ENCODE measurements around the gene TEAD1.

The TEAD1 gene

DNA sequence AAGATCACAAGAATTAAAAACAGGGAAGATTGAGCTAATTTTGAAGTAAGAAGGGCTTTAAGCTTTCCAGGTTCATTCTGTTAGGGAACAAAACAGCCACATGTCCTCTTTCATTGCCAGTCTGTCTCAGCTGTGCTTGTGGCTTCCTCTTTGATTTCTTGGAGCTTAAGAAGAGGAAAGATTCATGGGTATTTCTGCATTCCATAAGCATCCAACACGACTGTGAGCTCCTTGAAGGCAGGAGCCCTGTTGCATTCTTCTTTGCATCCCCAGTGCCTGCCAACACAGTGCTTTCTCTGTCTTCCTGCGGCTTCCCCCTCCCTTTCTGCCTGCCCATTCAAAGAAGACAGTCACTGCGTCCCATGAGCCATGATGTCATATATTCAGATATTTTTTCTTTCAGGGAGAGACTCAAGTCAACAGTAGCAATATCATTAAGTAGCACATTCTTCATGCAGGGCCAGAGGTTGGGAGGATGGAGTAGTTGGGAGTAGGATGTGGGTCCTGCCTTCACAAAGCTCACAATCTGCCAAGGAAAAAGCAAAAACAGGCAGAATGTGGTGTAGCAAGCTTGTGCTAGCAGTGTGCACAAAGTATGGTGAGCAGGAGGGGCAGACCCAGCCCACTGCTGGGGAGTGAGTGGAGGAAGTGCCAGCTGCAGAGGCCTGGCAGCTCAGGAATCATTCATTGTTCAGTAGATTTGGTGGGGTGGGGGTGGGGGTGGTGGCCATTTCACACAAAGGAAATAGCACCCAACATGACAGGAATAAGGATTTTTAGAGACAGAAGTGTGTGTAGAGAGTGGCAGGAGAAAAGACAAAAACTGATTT, 172.8 kb downstream of the TEAD1 start:
- H3K27me3 ChIP-seq: no peaks in the 10 kb centered on the region
- no peak for DNase-seq
- no peak overlapping the region for H3K4me3 ChIP-seq (ENCODE audit: low read depth, low read length)
- no peaks in the 10 kb centered on the region for H3K36me3 ChIP-seq
- TF ChIP-seq, protein P1, sequence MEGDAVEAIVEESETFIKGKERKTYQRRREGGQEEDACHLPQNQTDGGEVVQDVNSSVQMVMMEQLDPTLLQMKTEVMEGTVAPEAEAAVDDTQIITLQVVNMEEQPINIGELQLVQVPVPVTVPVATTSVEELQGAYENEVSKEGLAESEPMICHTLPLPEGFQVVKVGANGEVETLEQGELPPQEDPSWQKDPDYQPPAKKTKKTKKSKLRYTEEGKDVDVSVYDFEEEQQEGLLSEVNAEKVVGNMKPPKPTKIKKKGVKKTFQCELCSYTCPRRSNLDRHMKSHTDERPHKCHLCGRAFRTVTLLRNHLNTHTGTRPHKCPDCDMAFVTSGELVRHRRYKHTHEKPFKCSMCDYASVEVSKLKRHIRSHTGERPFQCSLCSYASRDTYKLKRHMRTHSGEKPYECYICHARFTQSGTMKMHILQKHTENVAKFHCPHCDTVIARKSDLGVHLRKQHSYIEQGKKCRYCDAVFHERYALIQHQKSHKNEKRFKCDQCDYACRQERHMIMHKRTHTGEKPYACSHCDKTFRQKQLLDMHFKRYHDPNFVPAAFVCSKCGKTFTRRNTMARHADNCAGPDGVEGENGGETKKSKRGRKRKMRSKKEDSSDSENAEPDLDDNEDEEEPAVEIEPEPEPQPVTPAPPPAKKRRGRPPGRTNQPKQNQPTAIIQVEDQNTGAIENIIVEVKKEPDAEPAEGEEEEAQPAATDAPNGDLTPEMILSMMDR (IDR thresholded peaks at IDR 0.05; ENCODE audit: low read depth, low read length): no peak
- peaks cover 21% of the 10 kb centered on the region for H3K4me1 ChIP-seq
- no peaks in the 10 kb centered on the region for H3K9me3 ChIP-seq

- Histone ChIP-seq H3K27me3 (no peaks in the 10 kb centered on the region), H3K9me3 (no peaks in the 10 kb centered on the region), H3K4me1 (peaks cover 16% of the 10 kb centered on the region), H3K4me3 (ENCODE audit: low read depth, low read length) (no peak overlapping the region), H3K36me3 (no peaks in the 10 kb centered on the region)
- TF ChIP-seq, protein P1 (IDR thresholded peaks at IDR 0.05; ENCODE audit: low read depth, low read length): no peak
- DNase-seq: no peak
Measured at GRCh38 chr11:12848413-12848812, 174.2 kb downstream of the TEAD1 start.

- H3K4me3 ChIP-seq (ENCODE audit: low read depth, low read length): no peak overlapping the region
- no peaks in the 10 kb centered on the region for H3K9me3 ChIP-seq
- no peaks in the 10 kb centered on the region for H3K36me3 ChIP-seq
- no peak for DNase-seq
- no peaks in the 10 kb centered on the region for H3K4me1 ChIP-seq
- H3K27me3 ChIP-seq: no peaks in the 10 kb centered on the region
- TF ChIP-seq, protein P1 (IDR thresholded peaks at IDR 0.05; ENCODE audit: low read depth, low read length): no peak
Measured at GRCh38 chr11:12853325-12853651, 179.1 kb downstream of the TEAD1 start.

DNA sequence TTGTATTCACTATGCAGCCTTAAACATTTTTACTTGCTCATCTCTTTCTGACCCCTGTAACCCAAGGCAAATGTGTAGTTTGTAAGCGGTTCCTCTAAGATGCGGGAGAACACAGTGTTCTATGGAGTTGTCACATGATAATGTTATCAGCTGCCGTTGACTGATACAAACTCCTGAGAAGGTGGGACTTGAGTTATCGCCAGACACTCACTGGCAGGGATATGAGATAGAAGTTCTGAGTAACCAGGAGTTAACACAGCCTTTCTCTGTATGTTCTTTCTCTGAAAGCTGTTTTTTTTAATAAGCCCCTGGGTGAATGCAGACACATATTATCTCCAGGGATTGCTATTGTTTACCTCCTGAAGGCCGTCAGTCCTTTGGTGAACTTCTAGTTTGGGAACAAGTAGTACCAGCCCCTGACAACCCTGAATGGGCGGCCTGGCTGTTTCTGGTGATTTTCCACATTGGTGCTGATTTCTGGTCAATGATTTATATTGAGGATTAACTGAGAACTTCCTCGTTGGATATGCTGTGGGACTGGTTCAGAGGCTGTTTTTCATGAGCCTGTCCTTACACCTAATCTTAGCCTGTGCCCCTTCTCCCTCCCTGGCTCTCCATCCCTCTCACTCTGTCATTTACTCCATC, 179.6 kb downstream of the TEAD1 start:
- peaks cover 1% of the 10 kb centered on the region; the same call in 1 of the 2 replicates for H3K4me1 ChIP-seq
- no peak overlapping the region for H3K4me3 ChIP-seq (ENCODE audit: low read depth, low read length)
- no peak for DNase-seq
- H3K27me3 ChIP-seq: no peaks in the 10 kb centered on the region
- TF ChIP-seq, protein P1 (IDR thresholded peaks at IDR 0.05; ENCODE audit: low read depth, low read length): no peak
- no peaks in the 10 kb centered on the region for H3K9me3 ChIP-seq
- H3K36me3 ChIP-seq: no peaks in the 10 kb centered on the region

DNA sequence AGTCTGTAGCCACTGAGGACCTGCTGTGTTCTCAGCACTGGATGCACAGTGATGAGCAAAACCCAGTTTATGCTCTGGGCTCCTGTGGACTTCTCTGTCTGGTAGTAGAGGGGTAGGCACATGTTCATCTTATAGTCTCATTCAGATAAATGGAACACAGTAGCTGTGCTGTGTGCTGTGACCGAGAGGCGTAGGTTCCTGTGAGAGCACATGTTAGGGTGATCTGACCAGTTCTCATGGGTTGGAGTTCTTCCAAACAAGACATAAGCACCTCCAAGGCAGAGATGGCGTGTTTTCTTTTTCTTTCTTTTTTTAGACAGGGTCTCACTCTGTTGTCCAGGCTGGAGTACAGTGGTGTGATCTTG, 180.1 kb downstream of the TEAD1 start:
- H3K4me3 ChIP-seq (ENCODE audit: low read depth, low read length): no peak overlapping the region
- H3K9me3 ChIP-seq: no peaks in the 10 kb centered on the region
- no peak for DNase-seq
- H3K4me1 ChIP-seq: peaks cover 3% of the 10 kb centered on the region; the same call in 1 of the 2 replicates
- TF ChIP-seq, protein P1 (IDR thresholded peaks at IDR 0.05; ENCODE audit: low read depth, low read length): no peak
- H3K36me3 ChIP-seq: no peaks in the 10 kb centered on the region
- H3K27me3 ChIP-seq: no peaks in the 10 kb centered on the region

DNA sequence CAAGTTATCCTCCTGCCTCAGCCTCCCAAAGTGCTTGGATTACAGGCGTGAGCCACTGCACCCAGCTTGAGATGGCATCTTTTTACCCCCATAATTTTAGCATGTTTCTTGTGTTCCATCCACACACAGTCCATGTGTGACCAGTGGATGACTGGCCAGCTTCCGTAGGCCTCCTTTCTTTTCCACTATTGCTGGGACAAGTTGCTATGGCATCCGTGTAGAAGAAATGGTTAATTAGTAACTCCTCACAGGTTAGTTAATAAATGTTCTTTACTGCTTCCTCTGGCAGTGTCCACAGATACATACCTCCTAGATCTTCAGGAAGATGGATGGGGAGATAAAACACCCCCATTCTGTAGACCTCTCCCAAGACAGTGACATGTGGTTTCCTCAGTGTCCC, 180.6 kb downstream of the TEAD1 start:
- Histone ChIP-seq H3K4me1 (peaks cover 3% of the 10 kb centered on the region; the same call in 1 of the 2 replicates), H3K27me3 (no peaks in the 10 kb centered on the region)

More for the DNA sequence above, 180.6 kb downstream of the TEAD1 start:
- H3K4me3 ChIP-seq (ENCODE audit: low read depth, low read length): no peak overlapping the region
- no peak for DNase-seq
- no peaks in the 10 kb centered on the region for H3K36me3 ChIP-seq
- H3K9me3 ChIP-seq: no peaks in the 10 kb centered on the region
- TF ChIP-seq, protein P1 (IDR thresholded peaks at IDR 0.05; ENCODE audit: low read depth, low read length): no peak

All from BE2C (cell line).